ENCODE measurements around the gene GPR31. TPM values are rescaled to one million over a fixed set of nuclear protein-coding genes. Genes with fewer than 3 reads are reported as not detected.
"Not testable (repeated sequence)": the region's sequence is repeated elsewhere in the genome, so short reads cannot be mapped to it uniquely, and the experiment has no call there.

The GPR31 gene, protein sequence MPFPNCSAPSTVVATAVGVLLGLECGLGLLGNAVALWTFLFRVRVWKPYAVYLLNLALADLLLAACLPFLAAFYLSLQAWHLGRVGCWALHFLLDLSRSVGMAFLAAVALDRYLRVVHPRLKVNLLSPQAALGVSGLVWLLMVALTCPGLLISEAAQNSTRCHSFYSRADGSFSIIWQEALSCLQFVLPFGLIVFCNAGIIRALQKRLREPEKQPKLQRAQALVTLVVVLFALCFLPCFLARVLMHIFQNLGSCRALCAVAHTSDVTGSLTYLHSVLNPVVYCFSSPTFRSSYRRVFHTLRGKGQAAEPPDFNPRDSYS
- not detected for total RNA-seq

DNA sequence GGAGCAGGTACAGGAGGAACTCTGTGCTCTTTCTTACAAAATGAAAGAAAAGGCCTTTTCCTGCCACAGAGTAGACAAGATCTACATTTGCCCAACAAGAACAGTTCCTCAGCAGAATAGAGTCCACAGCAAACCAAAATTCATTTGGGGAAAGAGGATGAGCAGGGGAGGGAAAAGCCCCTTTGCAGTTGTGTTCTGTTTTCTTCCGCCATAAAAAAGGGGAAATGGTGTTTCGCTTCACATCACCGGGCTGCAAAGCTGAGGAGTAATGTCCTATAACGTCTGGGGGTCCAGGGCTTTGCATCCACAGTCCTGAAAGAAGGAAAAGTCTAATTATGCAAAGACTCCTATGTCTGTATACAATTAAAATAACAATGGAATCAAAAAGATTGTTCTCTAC is at the start of gene GPR31:
Gene GPR31, minus strand, starts transcription at position 118 of the 400 bp plus-strand sequence. CDS start 149 bp downstream, outside the sequence.
- intact Hi-C loops (cut with DNase I; ENCODE audit: low total_unique reads) (no loop called here), in situ Hi-C loops (cut with MboI; ENCODE audit: low sequenced_read_pairs in 4 of 4) (no loop called here)
- no peak within 1 kb of the TSS for H3K4me3 ChIP-seq
- H3K9me3 ChIP-seq: no peaks in the 10 kb centered on the region
- no peak for TF ChIP-seq POLR2A (IDR thresholded peaks at IDR 0.05)
- TF ChIP-seq, protein P1, sequence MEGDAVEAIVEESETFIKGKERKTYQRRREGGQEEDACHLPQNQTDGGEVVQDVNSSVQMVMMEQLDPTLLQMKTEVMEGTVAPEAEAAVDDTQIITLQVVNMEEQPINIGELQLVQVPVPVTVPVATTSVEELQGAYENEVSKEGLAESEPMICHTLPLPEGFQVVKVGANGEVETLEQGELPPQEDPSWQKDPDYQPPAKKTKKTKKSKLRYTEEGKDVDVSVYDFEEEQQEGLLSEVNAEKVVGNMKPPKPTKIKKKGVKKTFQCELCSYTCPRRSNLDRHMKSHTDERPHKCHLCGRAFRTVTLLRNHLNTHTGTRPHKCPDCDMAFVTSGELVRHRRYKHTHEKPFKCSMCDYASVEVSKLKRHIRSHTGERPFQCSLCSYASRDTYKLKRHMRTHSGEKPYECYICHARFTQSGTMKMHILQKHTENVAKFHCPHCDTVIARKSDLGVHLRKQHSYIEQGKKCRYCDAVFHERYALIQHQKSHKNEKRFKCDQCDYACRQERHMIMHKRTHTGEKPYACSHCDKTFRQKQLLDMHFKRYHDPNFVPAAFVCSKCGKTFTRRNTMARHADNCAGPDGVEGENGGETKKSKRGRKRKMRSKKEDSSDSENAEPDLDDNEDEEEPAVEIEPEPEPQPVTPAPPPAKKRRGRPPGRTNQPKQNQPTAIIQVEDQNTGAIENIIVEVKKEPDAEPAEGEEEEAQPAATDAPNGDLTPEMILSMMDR (IDR thresholded peaks at IDR 0.05 in 4 of 5, conservative IDR thresholded peaks at IDR 0.05 in 1 of 5): no peak
- ATAC-seq (no peak), DNase-seq (no peak)
- no peaks in the 10 kb centered on the region for H3K4me1 ChIP-seq
- H3K36me3 ChIP-seq: no peaks in the 10 kb centered on the region
- H3K27me3 ChIP-seq: peaks cover 0 to 17% (median 0%) of the 10 kb centered on the region in 3 donors
- H3K27ac ChIP-seq: no peak within 1 kb of the TSS

DNA sequence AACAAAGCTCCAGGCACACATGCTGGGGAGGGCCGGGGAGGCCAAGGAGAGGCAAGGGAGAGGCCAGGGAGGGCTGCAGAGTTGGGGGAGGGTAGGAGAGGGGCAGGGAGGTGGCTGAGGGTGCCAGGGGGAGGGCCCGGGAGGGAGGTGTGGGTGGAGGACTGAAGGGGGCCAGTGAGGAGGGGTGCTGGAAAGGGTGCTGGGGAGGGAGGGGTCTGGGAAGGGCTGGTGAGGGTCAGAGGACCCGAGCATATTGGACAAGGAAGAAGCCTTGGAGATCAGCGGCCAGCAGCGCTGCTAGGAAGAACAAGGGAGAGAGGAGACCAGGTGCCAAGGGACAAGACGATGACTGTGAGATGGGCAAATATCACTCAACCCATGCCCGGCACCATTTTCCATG is 49.7 kb upstream of the GPR31 start:
- Histone ChIP-seq H3K27me3 (no peaks in the 10 kb centered on the region), H3K9me3 (no peaks in the 10 kb centered on the region), H3K4me1 (no peaks in the 10 kb centered on the region), H3K27ac (no peak overlapping the region), H3K36me3 (no peaks in the 10 kb centered on the region), H3K4me3 (no peak overlapping the region)
- intact Hi-C loops (cut with DNase I; ENCODE audit: low total_unique reads) (no loop called here), in situ Hi-C loops (cut with MboI; ENCODE audit: low sequenced_read_pairs in 4 of 4) (no loop called here)
- no peak for ATAC-seq
- no peak for TF ChIP-seq POLR2A (IDR thresholded peaks at IDR 0.05)
- TF ChIP-seq, protein P1 (IDR thresholded peaks at IDR 0.05 in 4 of 5, conservative IDR thresholded peaks at IDR 0.05 in 1 of 5): no peak
- no peak for DNase-seq

DNA sequence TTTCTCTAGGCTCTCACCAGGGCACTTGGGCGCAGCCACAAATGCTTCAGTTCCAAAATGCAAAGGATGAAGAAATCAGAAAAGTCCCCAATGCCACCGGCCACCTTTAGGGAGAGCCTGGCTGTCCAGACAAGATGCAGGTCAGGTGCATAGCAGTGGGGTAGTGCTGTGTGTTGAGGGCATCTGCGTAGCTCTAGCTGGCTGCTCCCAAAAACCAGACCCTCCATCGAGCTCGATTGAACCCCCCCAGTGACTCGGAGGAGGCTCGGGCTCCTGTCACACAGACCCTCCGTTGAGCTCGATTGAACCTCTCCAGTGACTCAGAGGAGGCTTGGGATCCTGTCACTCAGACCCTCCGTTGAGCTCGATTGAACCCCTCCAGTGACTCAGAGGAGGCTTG is 47.5 kb upstream of the GPR31 start:
- DNase-seq; in situ Hi-C loops (cut with MboI; ENCODE audit: low sequenced_read_pairs in 4 of 4); H3K27me3 ChIP-seq: not testable (repeated sequence)

DNA sequence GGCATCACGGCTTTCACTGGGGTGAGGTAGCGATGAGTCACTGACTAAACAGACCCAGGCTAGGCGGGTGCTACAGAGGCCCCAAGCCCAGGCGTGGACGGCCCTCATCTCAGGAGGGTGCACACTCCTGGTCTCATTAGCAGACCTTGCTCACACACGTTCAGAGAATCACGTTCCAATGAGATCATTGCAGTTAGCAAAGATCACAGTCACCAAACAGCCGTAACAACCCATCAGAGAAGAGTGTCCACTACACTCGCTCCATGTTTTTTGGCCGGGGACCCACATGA is 46.2 kb upstream of the GPR31 start:
- in situ Hi-C loops (cut with MboI; ENCODE audit: low sequenced_read_pairs in 4 of 4); H3K9me3 ChIP-seq; H3K4me1 ChIP-seq; intact Hi-C loops (cut with DNase I; ENCODE audit: low total_unique reads); DNase-seq; ATAC-seq; H3K36me3 ChIP-seq; H3K4me3 ChIP-seq; H3K27ac ChIP-seq; H3K27me3 ChIP-seq: not testable (repeated sequence)

More for the DNA sequence above, 47.5 kb upstream of the GPR31 start:
- H3K4me3 ChIP-seq; H3K4me1 ChIP-seq; ATAC-seq; H3K27ac ChIP-seq; intact Hi-C loops (cut with DNase I; ENCODE audit: low total_unique reads); H3K36me3 ChIP-seq; H3K9me3 ChIP-seq: not testable (repeated sequence)

DNA sequence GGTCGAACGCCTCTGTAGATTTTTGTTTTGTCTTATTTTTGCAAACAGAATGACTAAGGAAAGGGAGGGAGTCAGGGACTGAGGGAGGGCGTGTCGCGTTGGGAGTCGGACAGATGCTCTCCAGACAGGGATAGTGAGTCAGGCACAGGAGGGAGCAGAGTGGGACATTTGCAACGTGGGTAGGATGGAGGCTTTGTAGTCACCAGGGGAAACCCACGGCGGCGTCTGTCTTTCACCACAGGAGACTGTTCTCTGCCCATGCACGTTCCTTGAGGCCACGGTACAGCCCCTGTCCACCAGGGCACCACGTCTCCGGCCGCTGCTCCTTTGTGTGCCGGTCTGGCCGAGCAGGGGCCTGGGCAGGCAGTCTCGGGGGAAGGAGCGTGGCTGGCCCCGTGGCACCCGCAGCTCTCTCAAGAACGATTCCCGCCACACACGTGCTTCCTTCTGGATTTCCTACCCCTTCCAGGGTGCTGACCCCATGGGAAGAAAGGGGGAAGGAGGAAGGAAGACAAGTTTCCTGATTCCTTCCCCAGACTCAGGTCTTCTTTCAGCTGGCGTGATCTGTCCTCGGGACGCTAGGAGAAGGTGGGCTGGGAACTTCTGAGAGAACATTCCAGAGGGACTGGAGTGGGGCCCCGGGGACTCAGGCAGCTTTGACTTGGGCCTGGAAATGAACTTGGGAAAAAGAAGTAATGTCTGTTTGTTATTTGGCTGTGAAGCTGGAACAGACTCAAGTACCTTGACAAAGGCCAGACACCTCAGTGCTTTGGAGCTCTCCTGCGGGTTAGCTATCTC is 45.7 kb upstream of the GPR31 start:
- H3K36me3 ChIP-seq; in situ Hi-C loops (cut with MboI; ENCODE audit: low sequenced_read_pairs in 4 of 4); DNase-seq; H3K27ac ChIP-seq; H3K4me3 ChIP-seq; H3K27me3 ChIP-seq; ATAC-seq; intact Hi-C loops (cut with DNase I; ENCODE audit: low total_unique reads); H3K4me1 ChIP-seq; H3K9me3 ChIP-seq: not testable (repeated sequence)

DNA sequence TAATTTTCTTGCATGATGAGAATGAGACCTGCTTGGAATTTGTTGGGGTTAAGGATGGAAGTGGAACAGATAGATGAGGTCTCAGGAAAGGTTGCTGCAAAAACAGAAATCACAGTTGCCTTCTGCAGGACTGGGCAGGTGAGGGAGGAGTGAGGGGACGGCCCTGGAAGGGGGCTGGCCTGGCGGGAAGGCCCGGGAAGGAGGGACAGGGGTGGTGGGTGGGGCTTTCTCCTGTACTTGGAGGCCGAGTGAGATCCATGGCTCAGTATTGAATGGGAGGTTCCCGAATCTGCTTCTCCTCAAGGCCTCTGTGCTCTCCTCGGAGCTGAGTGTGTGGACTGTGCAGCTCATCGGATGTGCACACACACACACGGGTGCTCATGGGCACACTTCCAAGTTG is 44.8 kb upstream of the GPR31 start:
- intact Hi-C loops (cut with DNase I; ENCODE audit: low total_unique reads); in situ Hi-C loops (cut with MboI; ENCODE audit: low sequenced_read_pairs in 4 of 4): not testable (repeated sequence)

More for the DNA sequence above, 44.8 kb upstream of the GPR31 start:
- H3K27me3 ChIP-seq: peaks cover 0 to 11% (median 3%) of the 10 kb centered on the region in 3 donors
- H3K36me3 ChIP-seq, DNase-seq, ATAC-seq, H3K4me1 ChIP-seq, H3K27ac ChIP-seq, H3K9me3 ChIP-seq, H3K4me3 ChIP-seq: not testable (repeated sequence)
